Activated T-cell treated with anti-CD3 and anti-CD28 coated beads, Interleukin-2, amount 50 U/mL, for 24 hours (primary cell): ENCODE results near the gene LRRC14B.

Experiments used
- DNase-seq: peaks from one replicate; pipeline ENCODE4 v3.0.0-alpha.2; 2020
- H3K27ac Mint-ChIP-seq: 2 replicates; pipeline ENCODE4 v1.8.0; 2020; ENCODE audit warnings: mild to moderate bottlenecking, mixed read lengths
- H3K27me3 Mint-ChIP-seq: 2 replicates; pipeline ENCODE4 v1.8.0; 2020; ENCODE audit warnings: mixed read lengths
- H3K36me3 Mint-ChIP-seq: 2 replicates; pipeline ENCODE4 v1.8.0; 2020; ENCODE audit warnings: low read depth, mixed read lengths
- H3K4me1 Mint-ChIP-seq: 2 replicates; pipeline ENCODE4 v1.8.0; 2020; ENCODE audit warnings: low read depth, mixed read lengths
- H3K4me3 Mint-ChIP-seq: 2 replicates; pipeline ENCODE4 v1.8.0; 2020; ENCODE audit warnings: mild to moderate bottlenecking, moderate library complexity, mixed read lengths
- H3K9me3 Mint-ChIP-seq: 2 replicates; pipeline ENCODE4 v1.8.0; 2020; ENCODE audit warnings: mixed read lengths

Gene LRRC14B

GRCh38 chr5:178110-178509 is 13.2 kb upstream of the LRRC14B start:
- no peak overlapping the region for H3K27ac Mint-ChIP-seq
- no peaks in the 10 kb centered on the region for H3K9me3 Mint-ChIP-seq
- DNase-seq, result no peak
- no peaks in the 10 kb centered on the region for H3K4me1 Mint-ChIP-seq
- no peaks in the 10 kb centered on the region for H3K36me3 Mint-ChIP-seq
- no peak overlapping the region for H3K4me3 Mint-ChIP-seq
- peaks cover 14% of the 10 kb centered on the region for H3K27me3 Mint-ChIP-seq

GRCh38 chr5:179401-179800 is 11.9 kb upstream of the LRRC14B start:
- DNase-seq, result no peak
- no peak overlapping the region for H3K4me3 Mint-ChIP-seq
- H3K9me3 Mint-ChIP-seq, result no peaks in the 10 kb centered on the region
- no peak overlapping the region for H3K27ac Mint-ChIP-seq
- peaks cover 8% of the 10 kb centered on the region for H3K27me3 Mint-ChIP-seq
- no peaks in the 10 kb centered on the region for H3K4me1 Mint-ChIP-seq
- H3K36me3 Mint-ChIP-seq, result no peaks in the 10 kb centered on the region

DNA sequence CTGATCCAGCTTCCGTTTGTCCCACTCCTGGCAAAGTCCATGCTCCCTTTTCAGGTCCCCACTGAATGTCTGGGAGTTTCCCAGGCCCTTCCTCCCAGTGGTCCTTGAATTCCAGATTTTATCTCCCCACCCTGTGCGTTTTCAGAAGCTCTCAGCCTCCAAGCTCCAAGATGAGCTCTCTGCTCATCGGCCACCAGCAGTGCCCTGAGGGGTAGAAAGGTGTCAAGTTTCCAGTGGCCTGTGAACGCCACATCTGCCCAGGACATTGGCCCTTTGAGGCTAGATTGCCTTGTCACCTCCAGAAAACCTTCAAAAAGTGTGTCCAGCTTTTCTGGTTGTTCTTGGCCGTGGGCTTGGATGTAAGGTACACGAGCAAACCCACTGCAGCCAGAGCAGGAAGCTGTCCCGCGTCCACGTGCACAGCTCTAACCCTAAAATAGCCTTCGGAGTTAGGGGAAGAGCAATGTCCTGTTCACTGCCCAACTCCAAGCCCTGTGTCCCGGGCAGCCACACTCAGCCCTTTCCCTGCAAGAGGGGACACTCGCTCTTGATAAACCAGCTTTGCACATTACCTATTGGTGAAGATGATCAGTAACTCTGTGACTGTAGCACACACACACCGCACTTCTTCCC is 10.9 kb upstream of the LRRC14B start:
- H3K4me3 Mint-ChIP-seq, result no peak overlapping the region

DNA sequence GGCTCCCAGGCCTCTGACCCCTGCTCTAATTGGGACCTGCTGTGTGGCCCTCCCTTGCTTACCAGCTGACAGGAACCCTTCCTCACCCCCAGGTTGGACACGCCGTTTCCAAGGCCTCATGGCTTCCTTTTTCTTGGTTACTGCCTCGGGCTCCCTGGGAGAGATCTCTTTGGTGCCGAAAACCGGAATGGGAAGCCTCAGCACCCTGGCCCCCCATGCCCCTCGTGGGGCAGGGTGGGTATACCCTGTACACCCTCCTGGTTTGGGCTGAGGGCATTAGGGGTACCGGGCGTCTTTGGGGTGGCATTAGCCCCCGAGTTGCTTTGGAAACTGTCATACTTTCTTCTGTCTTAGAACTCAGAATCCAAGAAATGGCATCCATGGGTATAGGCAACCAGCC is 10.1 kb upstream of the LRRC14B start:
- no peak for DNase-seq
- no peaks in the 10 kb centered on the region for H3K36me3 Mint-ChIP-seq
- no peaks in the 10 kb centered on the region for H3K9me3 Mint-ChIP-seq
- no peaks in the 10 kb centered on the region for H3K4me1 Mint-ChIP-seq
- peaks cover 3% of the 10 kb centered on the region for H3K27me3 Mint-ChIP-seq
- H3K27ac Mint-ChIP-seq, result no peak overlapping the region
- no peak overlapping the region for H3K4me3 Mint-ChIP-seq

More for the DNA sequence above, 10.9 kb upstream of the LRRC14B start:
- Mint-ChIP-seq H3K36me3 (no peaks in the 10 kb centered on the region), H3K27ac (no peak overlapping the region), H3K4me1 (no peaks in the 10 kb centered on the region), H3K9me3 (no peaks in the 10 kb centered on the region), H3K27me3 (peaks cover 3% of the 10 kb centered on the region)
- DNase-seq, result no peak

DNA sequence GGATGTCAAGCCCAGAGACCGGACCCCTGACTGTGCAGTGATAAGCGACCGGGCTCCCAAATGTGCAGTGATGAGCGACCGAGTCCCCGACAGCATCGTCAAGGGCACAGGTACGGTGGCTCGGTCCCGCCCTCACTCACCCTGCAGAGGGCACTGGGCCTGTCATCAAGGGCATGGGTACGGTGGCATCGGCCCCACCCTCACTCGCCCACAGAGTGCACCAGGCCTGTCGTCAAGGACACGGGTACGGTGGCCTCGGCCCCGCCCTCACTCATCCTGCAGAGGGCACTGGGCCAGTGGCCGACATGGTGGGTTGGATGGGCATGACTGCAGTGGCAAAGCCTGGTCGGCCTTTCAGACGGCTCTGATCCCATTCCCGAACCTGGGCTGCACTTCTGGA is 9.7 kb upstream of the LRRC14B start:
- H3K9me3 Mint-ChIP-seq, result no peaks in the 10 kb centered on the region

GRCh38 chr5:182126-182525 is 9.2 kb upstream of the LRRC14B start:
- no peak overlapping the region for H3K4me3 Mint-ChIP-seq
- DNase-seq, result no peak
- H3K9me3 Mint-ChIP-seq, result no peaks in the 10 kb centered on the region
- no peaks in the 10 kb centered on the region for H3K4me1 Mint-ChIP-seq
- H3K27ac Mint-ChIP-seq, result no peak overlapping the region
- no peaks in the 10 kb centered on the region for H3K36me3 Mint-ChIP-seq
- H3K27me3 Mint-ChIP-seq, result peaks cover 3% of the 10 kb centered on the region

More for the DNA sequence above, 9.7 kb upstream of the LRRC14B start:
- DNase-seq, result no peak
- H3K27me3 Mint-ChIP-seq, result peaks cover 3% of the 10 kb centered on the region
- H3K36me3 Mint-ChIP-seq, result no peaks in the 10 kb centered on the region
- H3K27ac Mint-ChIP-seq, result no peak overlapping the region
- no peaks in the 10 kb centered on the region for H3K4me1 Mint-ChIP-seq
- no peak overlapping the region for H3K4me3 Mint-ChIP-seq

DNA sequence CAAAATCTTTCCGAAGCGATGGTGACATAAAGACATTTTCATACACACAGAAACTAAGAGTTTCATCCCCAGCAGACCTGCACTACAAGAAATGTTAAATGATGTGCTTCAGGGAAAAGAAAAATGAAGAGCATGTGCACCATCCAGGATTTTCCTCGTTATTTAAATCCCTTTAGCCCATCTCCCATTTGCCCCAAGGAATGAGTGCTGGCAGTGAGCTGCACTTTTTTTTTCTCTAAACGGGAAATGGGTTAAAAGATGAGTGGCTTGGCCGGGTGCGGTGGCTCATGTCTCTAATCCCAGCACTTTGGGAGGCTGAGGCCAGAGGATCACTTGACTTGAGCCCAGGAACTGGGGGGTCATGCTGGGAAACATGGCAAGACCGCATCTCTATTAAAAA is 6.8 kb upstream of the LRRC14B start:
- peaks cover 7% of the 10 kb centered on the region for H3K27me3 Mint-ChIP-seq

GRCh38 chr5:185095-186070 is 5.9 kb upstream of the LRRC14B start:
- H3K27ac Mint-ChIP-seq, result no peak overlapping the region
- DNase-seq, result no peak
- H3K9me3 Mint-ChIP-seq, result no peaks in the 10 kb centered on the region
- H3K4me1 Mint-ChIP-seq, result peaks cover 9% of the 10 kb centered on the region
- H3K4me3 Mint-ChIP-seq, result no peak overlapping the region
- H3K36me3 Mint-ChIP-seq, result no peaks in the 10 kb centered on the region
- H3K27me3 Mint-ChIP-seq, result peaks cover 10% of the 10 kb centered on the region

More for the DNA sequence above, 6.8 kb upstream of the LRRC14B start:
- H3K9me3 Mint-ChIP-seq, result no peaks in the 10 kb centered on the region
- no peak for DNase-seq
- H3K4me1 Mint-ChIP-seq, result peaks cover 8% of the 10 kb centered on the region
- H3K36me3 Mint-ChIP-seq, result no peaks in the 10 kb centered on the region
- no peak overlapping the region for H3K27ac Mint-ChIP-seq
- H3K4me3 Mint-ChIP-seq, result no peak overlapping the region

- H3K27me3 Mint-ChIP-seq, result peaks cover 14% of the 10 kb centered on the region
These were observed 4.9 kb upstream of the LRRC14B start for GRCh38 chr5:186091-187041.

GRCh38 chr5:187042-187431 is 4.3 kb upstream of the LRRC14B start:
- Mint-ChIP-seq H3K36me3 (no peaks in the 10 kb centered on the region), H3K4me1 (peaks cover 14% of the 10 kb centered on the region), H3K9me3 (no peaks in the 10 kb centered on the region), H3K4me3 (no peak overlapping the region), H3K27me3 (peaks cover 14% of the 10 kb centered on the region), H3K27ac (no peak overlapping the region)
- DNase-seq, result no peak

More at GRCh38 chr5:186091-187041, 4.9 kb upstream of the LRRC14B start:
- no peak overlapping the region for H3K4me3 Mint-ChIP-seq
- no peaks in the 10 kb centered on the region for H3K36me3 Mint-ChIP-seq
- DNase-seq, result no peak
- H3K4me1 Mint-ChIP-seq, result peaks cover 14% of the 10 kb centered on the region
- no peaks in the 10 kb centered on the region for H3K9me3 Mint-ChIP-seq
- no peak overlapping the region for H3K27ac Mint-ChIP-seq

DNA sequence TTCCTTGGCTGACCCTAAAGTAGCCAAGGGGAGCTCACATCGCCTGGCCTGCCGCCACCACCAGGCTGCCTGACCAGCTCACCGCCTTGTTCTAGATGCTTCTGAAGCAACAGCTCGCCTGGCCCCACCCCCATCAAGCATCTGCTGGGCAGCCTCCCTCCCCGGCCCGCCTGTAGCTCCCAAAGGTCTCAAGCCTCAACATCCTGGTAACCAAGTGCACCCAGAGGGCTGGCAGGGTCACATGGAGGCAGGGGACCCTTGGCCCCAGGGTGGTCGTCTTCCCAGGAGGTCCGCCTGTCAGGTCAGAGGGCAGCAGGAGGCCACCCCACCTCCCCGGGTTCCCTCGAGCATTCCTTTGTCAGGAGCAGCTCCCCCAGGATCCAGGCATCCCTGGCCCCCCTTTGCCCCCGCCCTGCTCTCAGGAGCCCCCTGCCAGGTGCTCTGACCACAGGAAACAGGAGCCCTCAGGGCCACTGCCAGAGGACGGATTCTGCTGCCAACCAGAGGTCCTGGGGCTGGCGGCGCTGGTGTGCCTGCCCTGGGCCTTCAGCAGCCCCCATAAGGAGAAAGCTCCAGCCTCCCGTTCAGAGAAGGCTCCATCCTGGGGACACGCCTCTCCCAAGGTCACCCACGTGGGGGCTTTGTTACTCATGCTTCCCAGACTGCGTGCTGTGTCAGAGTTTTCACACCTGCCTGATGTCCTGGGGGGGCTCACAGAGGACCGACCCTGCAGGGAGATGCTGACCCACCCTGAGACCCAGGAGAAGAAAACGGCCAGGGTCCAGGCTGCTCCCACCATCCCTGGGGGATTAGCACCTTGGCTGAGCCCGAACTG is 3.5 kb upstream of the LRRC14B start:
- Mint-ChIP-seq H3K27me3 (peaks cover 22% of the 10 kb centered on the region), H3K36me3 (no peaks in the 10 kb centered on the region), H3K4me3 (no peak overlapping the region), H3K4me1 (peaks cover 14% of the 10 kb centered on the region), H3K9me3 (no peaks in the 10 kb centered on the region), H3K27ac (no peak overlapping the region)
- DNase-seq, result no peak

- H3K36me3 Mint-ChIP-seq, result no peaks in the 10 kb centered on the region
- peak; percentile 92 for DNase-seq
- peaks cover 14% of the 10 kb centered on the region for H3K4me1 Mint-ChIP-seq
- H3K27me3 Mint-ChIP-seq, result peaks cover 22% of the 10 kb centered on the region
- H3K9me3 Mint-ChIP-seq, result no peaks in the 10 kb centered on the region
- H3K27ac Mint-ChIP-seq, result no peak overlapping the region
- H3K4me3 Mint-ChIP-seq, result no peak overlapping the region
These were observed 2.5 kb upstream of the LRRC14B start for GRCh38 chr5:188488-189481.

- H3K4me1 Mint-ChIP-seq, result peaks cover 14% of the 10 kb centered on the region
- no peaks in the 10 kb centered on the region for H3K36me3 Mint-ChIP-seq
- no peak overlapping the region for H3K27ac Mint-ChIP-seq
- no peak for DNase-seq
- no peaks in the 10 kb centered on the region for H3K9me3 Mint-ChIP-seq
- H3K27me3 Mint-ChIP-seq, result peaks cover 22% of the 10 kb centered on the region
- no peak overlapping the region for H3K4me3 Mint-ChIP-seq
These were observed 1.8 kb upstream of the LRRC14B start for GRCh38 chr5:189486-189885.
